Heart right ventricle (tissue), 16 donors: Measurements from ENCODE around the gene TMEM223. TPM values are rescaled to one million over a fixed set of nuclear protein-coding genes. Genes with fewer than 3 reads are reported as not detected.

Source experiments
- ATAC-seq, 8 donors: fragments of 200-7000 bp; cut with Tn5 transposase; one replicate each; pipeline ENCODE4 v1.9.1; 2020; ENCODE audit warnings: mild to moderate bottlenecking in 8 of 8, moderate library complexity in 8 of 8, moderate number of reproducible peaks in 1 of 8
- DNase-seq, 2 donors: peaks; one replicate each; pipeline ENCODE4 v3.0.0-alpha.2; 2020
- H3K27ac ChIP-seq, 10 donors: fragments of 200-600 bp; sonication (generic) in 2 of 10; one replicate each; pipeline versions ENCODE4 v1.5.0 to v1.8.0; 2020 to 2022; ENCODE audit warnings: mild to moderate bottlenecking in 3 of 10
- H3K27me3 ChIP-seq, 7 donors: fragments of 200-600 bp; one replicate each; pipeline ENCODE4 v1.8.0; 2021 to 2022; ENCODE audit warnings: mild to moderate bottlenecking in 2 of 7
- H3K36me3 ChIP-seq, 9 donors: fragments of 200-600 bp; sonication (generic) in 1 of 9; one replicate each; pipeline versions ENCODE4 v1.5.0 to v1.8.0; 2020 to 2022; ENCODE audit warnings: mild to moderate bottlenecking in 2 of 9
- H3K4me1 ChIP-seq, 9 donors: fragments of 200-600 bp; sonication (generic) in 1 of 9; one replicate each; pipeline versions ENCODE4 v1.5.0 to v1.8.0; 2020 to 2022; ENCODE audit warnings: mild to moderate bottlenecking in 4 of 9
- H3K4me3 ChIP-seq, 10 donors: fragments of 200-600 bp; sonication (generic) in 2 of 10; one replicate each; pipeline versions ENCODE4 v1.5.0 to v1.8.0; 2020 to 2022; ENCODE audit warnings: mild to moderate bottlenecking in 7 of 10, moderate library complexity in 2 of 10
- H3K9me3 ChIP-seq, 11 donors: fragments of 200-600 bp in 10 of 11; sonication (generic) in 2 of 11; one replicate each; pipeline versions ENCODE4 v1.5.0 to v1.8.0; 2013 to 2022; ENCODE audit warnings: mild to moderate bottlenecking in 2 of 11, control low read depth in 1 of 11, moderate library complexity in 1 of 11
- WGBS, 2 donors: extraction: QIAGEN DNeasy Blood & Tissue Kit; methylation state at CpG; one replicate each; pipeline ENCODE4 v1.1.7; 2013; ENCODE audit warnings: inconsistent platforms in 1 of 2; 5-methylcytosine and 5-hydroxymethylcytosine counted together
- intact Hi-C, 10 donors: fragments of 100-400 bp; cut with DNase I; formaldehyde crosslinking; loops; one replicate each; pipeline versions ENCODE4 v1.11.1 to v1.14.2; 2022
- polyA plus RNA-seq, 2 donors: library from polyadenylated mRNA; stranded (reverse); fragments of 200-250 nt; gene quantifications; one replicate each; pipeline ENCODE4 v1.2.3, GENCODE V29; 2013
- total RNA-seq, 10 donors: library from RNA; stranded (reverse); fragmentation: NEBNext Ultra II Directional in 3 of 10; extraction: Animal tissue kit (Norgen Biotek cat#: 25700) in 3 of 10; gene quantifications; one replicate each; pipeline versions ENCODE4 v1.2.1 to v1.2.4, GENCODE V29; 2021 to 2023
- TF ChIP-seq, protein P1 (sequence below), 9 donors: fragments of 200-600 bp; sonication (generic) in 2 of 9; IDR thresholded peaks; one replicate each; pipeline versions ENCODE4 v1.5.0 to v1.8.0; 2021 to 2022; ENCODE audit warnings: antibody characterized with exemption in 9 of 9, mild to moderate bottlenecking in 5 of 9, moderate library complexity in 1 of 9
- donor health status: Arrhythmogenic right ventricular cardiomyopathy.
- donor health status: ischemic (EF 13 %, LVEDD 7.1; RV severe dilation, severe dysfunction).
- donor health status: healthy with polysubstance abuse.
- donor health status: DM: no; HTN: yes; CAD: no.
- donor health status: DM: no; HTN: no; CAD: no.
- donor health status: ischemic (EF 25% LVEDD 6.9; RV normal size, moderate dysfunction).
- donor health status: ischemic (EF 25% LVEDD 5.7; RV mildly dilated, moderate dysfunction).
- donor health status: healthy.
- donor health status: DM: yes; HTN: yes; CAD: no.
- donor health status: Ischemic cardiomyopathy.
- donor health status: ischemic (EF 35%, LVEDD 5.7; RV mildly dilated, moderate dysfunction).
- donor health status: nonischemic (EF 11% LVEDD 7.7; RV severe dilation, severe dysfunction).
- donor health status: DM: yes; HTN: yes; CAD: no.
- donor health status: PGD.
- donor health status: ischemic (EF 29% LVEDD 5.4; RV normal size, mild dysfunction).
- donor health status: nonischemic (EF 23%, LVEDD 6.1; RV moderate dilation, normal function).

Gene TMEM223
- total and polyA plus RNA-seq, 12 donors: 21.9 to 75.3 (median 24.5) TPM

DNA sequence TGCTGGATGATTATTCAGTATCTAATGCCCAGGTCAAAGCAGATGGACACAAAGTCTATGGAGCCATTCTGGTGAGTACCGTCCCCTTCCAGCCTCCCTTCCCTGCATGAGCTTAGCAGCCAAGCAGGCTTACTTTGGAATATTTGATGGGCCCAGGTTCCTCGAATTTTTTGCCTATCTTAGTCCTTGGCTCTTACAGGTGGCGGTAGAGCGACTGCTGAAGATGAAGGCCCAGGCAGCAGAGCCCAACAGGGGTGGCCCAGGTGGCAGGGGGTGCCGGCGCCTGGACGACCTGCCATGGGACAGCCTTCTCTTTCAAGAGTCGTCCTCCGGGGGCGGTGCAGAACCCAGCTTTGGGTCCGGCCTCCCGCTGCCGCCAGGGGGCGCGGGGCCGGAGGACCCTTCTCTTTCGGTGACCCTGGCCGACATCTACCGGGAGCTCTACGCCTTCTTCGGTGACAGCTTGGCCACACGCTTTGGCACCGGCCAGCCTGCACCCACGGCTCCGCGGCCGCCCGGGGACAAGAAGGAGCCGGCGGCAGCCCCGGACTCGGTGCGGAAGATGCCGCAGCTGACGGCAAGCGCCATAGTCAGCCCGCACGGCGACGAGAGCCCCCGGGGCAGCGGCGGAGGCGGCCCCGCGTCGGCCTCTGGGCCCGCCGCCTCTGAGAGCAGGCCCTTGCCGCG is 5.3 kb downstream of the TMEM223 start:
- intact Hi-C loops: loop anchor here (1.0 to 10.0 kb wide), 8 partner anchors 46 to 78 kb away; partner anchors contain the start of genes STX5 (in 3 of the 10), TEX54 (in 3 of the 10) and WDR74 (in 1 of the 10)
- peak overlapping the region; percentile 87 to 96 (median 92) for H3K4me3 ChIP-seq
- TF ChIP-seq, protein P1, sequence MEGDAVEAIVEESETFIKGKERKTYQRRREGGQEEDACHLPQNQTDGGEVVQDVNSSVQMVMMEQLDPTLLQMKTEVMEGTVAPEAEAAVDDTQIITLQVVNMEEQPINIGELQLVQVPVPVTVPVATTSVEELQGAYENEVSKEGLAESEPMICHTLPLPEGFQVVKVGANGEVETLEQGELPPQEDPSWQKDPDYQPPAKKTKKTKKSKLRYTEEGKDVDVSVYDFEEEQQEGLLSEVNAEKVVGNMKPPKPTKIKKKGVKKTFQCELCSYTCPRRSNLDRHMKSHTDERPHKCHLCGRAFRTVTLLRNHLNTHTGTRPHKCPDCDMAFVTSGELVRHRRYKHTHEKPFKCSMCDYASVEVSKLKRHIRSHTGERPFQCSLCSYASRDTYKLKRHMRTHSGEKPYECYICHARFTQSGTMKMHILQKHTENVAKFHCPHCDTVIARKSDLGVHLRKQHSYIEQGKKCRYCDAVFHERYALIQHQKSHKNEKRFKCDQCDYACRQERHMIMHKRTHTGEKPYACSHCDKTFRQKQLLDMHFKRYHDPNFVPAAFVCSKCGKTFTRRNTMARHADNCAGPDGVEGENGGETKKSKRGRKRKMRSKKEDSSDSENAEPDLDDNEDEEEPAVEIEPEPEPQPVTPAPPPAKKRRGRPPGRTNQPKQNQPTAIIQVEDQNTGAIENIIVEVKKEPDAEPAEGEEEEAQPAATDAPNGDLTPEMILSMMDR (IDR thresholded peaks at IDR 0.05): peak; percentile 85 to 99 (median 95)
- DNase-seq (peak; percentile 90 to 91), ATAC-seq (peak; percentile 80 to 94 (median 84))
- peaks cover 0 to 57% (median 20%) of the 10 kb centered on the region in 9 donors for H3K36me3 ChIP-seq
- H3K27me3 ChIP-seq: no peaks in the 10 kb centered on the region
- H3K4me1 ChIP-seq: peaks cover 9 to 49% (median 47%) of the 10 kb centered on the region in 9 donors
- H3K9me3 ChIP-seq: no peaks in the 10 kb centered on the region
- 1% methylated on average over 50 to 51 of the region's 51 CpGs for WGBS, 2 donors
- peak overlapping the region; percentile 91 to 99 (median 97) for H3K27ac ChIP-seq

DNA sequence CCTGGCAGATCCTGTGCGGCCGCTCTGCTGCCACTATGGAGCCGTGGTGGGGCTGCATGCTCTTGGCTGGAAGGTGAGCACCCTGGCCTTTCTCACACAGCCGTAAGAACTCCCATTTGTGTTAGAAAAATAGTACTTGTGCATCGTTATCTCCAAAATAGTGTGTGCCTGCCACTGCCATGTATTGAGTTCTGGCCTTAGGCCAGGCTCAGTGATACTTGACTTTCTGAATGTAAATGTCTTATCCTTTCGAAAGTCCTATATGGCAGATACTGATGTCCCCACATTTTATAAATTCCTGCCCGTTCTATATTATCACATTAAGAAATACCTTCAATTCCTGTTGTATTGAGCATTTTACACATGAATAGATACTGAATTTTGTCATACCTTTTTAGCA is 9.1 kb downstream of the TMEM223 start:
- Histone ChIP-seq H3K27ac (no peak overlapping the region), H3K27me3 (no peaks in the 10 kb centered on the region), H3K9me3 (no peaks in the 10 kb centered on the region), H3K4me3 (no peak overlapping the region), H3K4me1 (peaks cover 4 to 12% (median 12%) of the 10 kb centered on the region in 9 donors), H3K36me3 (peaks cover 0 to 66% (median 8%) of the 10 kb centered on the region in 9 donors)
- DNase-seq: no peak
- TF ChIP-seq, protein P1 (IDR thresholded peaks at IDR 0.05): no peak
- intact Hi-C loops: loop anchor here in 1 of 10 donors (10.0 kb wide), 2 partner anchors 52 to 82 kb away; partner anchors contain the start of genes STX5, TEX54 and WDR74
- ATAC-seq: no peak
- 92% methylated on average over 7 of the region's 7 CpGs for WGBS, 2 donors

DNA sequence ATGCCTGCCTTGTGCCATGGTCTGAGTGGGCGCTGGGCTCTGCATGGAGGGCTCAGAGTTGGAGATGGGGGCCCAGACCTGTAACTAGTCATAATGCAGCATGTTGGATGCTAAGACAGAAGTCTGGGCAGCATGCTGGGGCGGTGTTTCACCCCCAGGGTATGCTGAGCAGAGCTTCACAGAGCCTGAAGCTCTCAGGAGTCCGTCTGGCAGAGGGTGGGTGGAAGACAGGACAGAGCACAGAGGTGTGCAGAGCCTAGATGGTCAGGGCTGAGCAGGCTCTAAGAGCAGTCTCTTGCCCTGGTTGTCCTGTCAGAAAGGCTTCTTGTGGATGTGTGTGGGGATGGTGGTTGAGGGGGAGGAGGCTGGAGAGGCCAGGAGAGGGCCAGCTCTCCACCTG is 13.4 kb downstream of the TMEM223 start:
- ATAC-seq: peak in 3 of 8 donors; percentile 8 to 27 (median 15)
- 91 to 95% methylated on average over 3 of the region's 3 CpGs for WGBS, 2 donors
- DNase-seq: no peak
- Histone ChIP-seq H3K4me3 (no peak overlapping the region), H3K27me3 (no peaks in the 10 kb centered on the region), H3K36me3 (peaks cover 0 to 81% (median 21%) of the 10 kb centered on the region in 9 donors), H3K27ac (no peak overlapping the region), H3K4me1 (peaks cover 0 to 4% (median 0%) of the 10 kb centered on the region in 9 donors), H3K9me3 (no peaks in the 10 kb centered on the region)
- TF ChIP-seq, protein P1 (IDR thresholded peaks at IDR 0.05): no peak
- intact Hi-C loops: no loop called here

DNA sequence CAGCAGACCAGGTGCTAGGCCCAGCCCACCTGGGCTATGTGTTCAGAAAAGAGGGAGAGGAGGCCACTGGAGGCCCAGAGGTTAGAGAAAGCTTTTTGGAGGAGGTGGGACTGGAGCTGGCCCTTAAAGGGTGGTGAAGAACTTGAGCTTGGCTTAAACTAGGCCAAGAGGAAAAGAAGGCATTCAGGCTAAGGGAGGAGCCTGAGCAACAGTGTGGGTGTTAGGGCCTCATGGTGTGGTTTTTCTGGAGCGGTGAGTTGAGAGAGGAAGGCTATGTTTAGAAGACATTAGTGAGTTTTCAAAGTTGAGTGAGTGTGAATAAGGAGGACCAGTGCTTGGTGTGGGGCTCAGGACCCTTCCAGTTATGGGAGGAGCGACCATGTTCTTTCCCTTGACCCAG is 14.4 kb downstream of the TMEM223 start:
- intact Hi-C loops: no loop called here
- Histone ChIP-seq H3K4me3 (no peak overlapping the region), H3K27ac (no peak overlapping the region), H3K9me3 (no peaks in the 10 kb centered on the region), H3K36me3 (peaks cover 0 to 72% (median 16%) of the 10 kb centered on the region in 9 donors), H3K27me3 (no peaks in the 10 kb centered on the region), H3K4me1 (peaks cover 0 to 6% (median under 1%) of the 10 kb centered on the region in 9 donors)
- DNase-seq (no peak), ATAC-seq (no peak)
- WGBS, 2 donors: 89 to 92% methylated on average over 2 of the region's 2 CpGs
- TF ChIP-seq, protein P1 (IDR thresholded peaks at IDR 0.05): no peak
